ENCODE data around the gene ATP2B2.

- TF ChIP-seq CTCF (IDR thresholded peaks at IDR 0.05; ENCODE audit: low read depth, low read length), result no peak
- TF ChIP-seq POLR2A (IDR thresholded peaks at IDR 0.05; ENCODE audit: extremely low read depth, insufficient read length), result no peak
- TF ChIP-seq MAX (IDR thresholded peaks at IDR 0.05; ENCODE audit: low read depth, low read length), result no peak
- TF ChIP-seq MYC (IDR thresholded peaks at IDR 0.05; ENCODE audit: low read depth, low read length), result no peak
These were observed 82.1 kb downstream of the ATP2B2 start for GRCh38 chr3:10423171-10423882.
